Keratinocyte (primary cell): ENCODE results near the gene HES2.
A peak's percentile ranks its signal among the peaks of the same experiment; 100 is the strongest.

Experiments
- CTCF ChIP-seq, 3 experiments: IDR thresholded peaks in 1 of 3; conservative IDR thresholded peaks in 1 of 3; optimal IDR thresholded peaks in 1 of 3; 2 replicates in 2 of 3; 3 replicates in 1 of 3; pipeline versions ENCODE3 to v1.5.1; 2011; ENCODE audit warnings: low read length in 3 of 3, mild to moderate bottlenecking in 3 of 3, moderate library complexity in 2 of 3, control low read depth in 1 of 3, inconsistent platforms in 1 of 3; ENCODE audit not compliant: insufficient read depth in 2 of 3; ENCODE audit errors: extremely low read depth in 1 of 3
- EZH2 ChIP-seq: IDR thresholded peaks from one replicate; pipeline ENCODE4 v1.6.1; 2012; ENCODE audit warnings: inconsistent platforms, mild to moderate bottlenecking, low read length, moderate library complexity

GRCh38 chr1:6423321-6423999 lies 3.7 kb upstream of the HES2 start:
- TF ChIP-seq CTCF (optimal IDR thresholded peaks at IDR 0.05 in 1 of 3, IDR thresholded peaks at IDR 0.05 in 1 of 3, conservative IDR thresholded peaks at IDR 0.05 in 1 of 3; ENCODE audit: extremely low read depth in 1 of 3, insufficient read depth in 2 of 3, low read length in 3 of 3) (peak; percentile 89 to 97 (median 94)), EZH2 (no peak)
